GM12873 (cell line): ENCODE measurements around the gene GRM7.

Experiments
- TF ChIP-seq, protein P1 (sequence below): IDR thresholded peaks from 2 replicates; pipeline ENCODE4 v1.5.1; 2012; ENCODE audit warnings: low read depth, mild to moderate bottlenecking, moderate library complexity, low read length, control low read depth; ENCODE audit not compliant: insufficient read depth; ENCODE audit errors: missing control alignments

Gene GRM7

DNA sequence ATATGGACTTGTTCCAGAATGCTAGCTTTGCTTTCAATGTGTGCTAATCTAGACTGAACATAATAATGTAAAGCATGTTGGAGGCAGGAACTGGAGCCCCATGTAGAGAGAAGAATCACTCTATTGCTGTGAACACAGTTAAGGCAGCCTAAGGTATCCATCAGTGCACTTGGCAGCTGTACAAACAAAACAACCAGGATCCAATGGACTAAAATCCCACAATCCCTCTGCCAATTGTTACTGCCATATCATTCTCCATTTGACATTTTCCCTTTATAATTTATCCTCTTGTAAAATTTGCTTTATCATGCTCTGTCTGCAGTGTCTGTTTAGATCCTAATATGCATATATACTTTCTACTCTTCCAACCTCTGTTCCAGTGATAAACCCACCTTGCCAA, 883.9 kb downstream of the GRM7 start:
- TF ChIP-seq, protein P1, sequence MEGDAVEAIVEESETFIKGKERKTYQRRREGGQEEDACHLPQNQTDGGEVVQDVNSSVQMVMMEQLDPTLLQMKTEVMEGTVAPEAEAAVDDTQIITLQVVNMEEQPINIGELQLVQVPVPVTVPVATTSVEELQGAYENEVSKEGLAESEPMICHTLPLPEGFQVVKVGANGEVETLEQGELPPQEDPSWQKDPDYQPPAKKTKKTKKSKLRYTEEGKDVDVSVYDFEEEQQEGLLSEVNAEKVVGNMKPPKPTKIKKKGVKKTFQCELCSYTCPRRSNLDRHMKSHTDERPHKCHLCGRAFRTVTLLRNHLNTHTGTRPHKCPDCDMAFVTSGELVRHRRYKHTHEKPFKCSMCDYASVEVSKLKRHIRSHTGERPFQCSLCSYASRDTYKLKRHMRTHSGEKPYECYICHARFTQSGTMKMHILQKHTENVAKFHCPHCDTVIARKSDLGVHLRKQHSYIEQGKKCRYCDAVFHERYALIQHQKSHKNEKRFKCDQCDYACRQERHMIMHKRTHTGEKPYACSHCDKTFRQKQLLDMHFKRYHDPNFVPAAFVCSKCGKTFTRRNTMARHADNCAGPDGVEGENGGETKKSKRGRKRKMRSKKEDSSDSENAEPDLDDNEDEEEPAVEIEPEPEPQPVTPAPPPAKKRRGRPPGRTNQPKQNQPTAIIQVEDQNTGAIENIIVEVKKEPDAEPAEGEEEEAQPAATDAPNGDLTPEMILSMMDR = no peak

DNA sequence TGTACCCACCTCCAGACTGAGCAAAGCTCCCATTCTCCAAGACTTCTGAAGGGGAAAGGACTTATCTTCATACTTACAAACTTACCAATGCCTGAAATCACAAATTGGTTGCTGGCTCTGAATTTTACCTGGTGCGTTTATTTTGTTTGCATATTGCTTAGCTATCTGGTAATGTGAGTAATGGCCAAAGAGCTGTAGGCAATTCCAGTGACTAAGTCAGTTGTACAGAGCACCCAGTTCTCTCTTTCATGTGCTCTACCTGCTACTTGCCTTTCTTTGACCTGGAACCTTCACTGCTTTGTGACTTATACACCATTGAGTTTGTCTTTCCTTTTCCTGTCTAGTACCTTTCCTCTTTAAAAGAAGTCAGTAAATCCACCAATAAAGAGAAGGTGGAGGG, 884.8 kb downstream of the GRM7 start:
- TF ChIP-seq, protein P1 = no peak

DNA sequence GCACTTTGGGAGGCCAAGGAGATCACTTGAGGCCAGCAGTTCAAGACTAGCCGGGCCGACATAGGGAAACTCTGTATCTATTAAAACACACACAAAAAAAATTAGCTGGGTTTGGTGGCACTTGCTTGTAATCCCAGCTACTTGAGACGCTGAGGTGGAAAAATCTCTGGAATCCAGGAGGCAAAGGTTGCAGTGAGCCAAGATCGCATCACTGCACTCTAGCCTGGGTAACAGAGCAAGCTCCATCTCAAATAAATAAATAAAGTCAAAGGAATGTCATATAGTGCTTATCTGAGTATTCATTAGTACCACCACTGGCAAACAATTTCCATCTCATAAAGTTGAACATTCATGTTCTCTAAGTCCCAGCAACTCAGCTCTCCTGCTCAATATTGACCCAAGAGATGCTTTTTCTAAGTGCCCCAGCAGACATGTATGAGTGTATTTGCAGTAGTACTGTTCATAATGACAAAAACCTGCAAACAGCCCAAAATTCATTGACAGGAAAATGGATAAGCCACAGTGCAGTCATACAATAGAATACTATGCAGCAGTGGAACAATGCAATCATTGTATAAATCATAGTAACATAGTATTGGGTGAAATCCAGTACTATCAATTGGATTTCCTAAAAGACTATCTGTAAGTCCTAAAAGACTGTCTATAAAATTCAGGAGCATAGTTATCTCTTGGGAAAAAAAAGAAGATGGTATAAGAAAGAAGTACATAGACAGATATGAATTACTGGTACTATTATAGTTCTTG, 889.2 kb downstream of the GRM7 start:
- TF ChIP-seq, protein P1 = no peak

DNA sequence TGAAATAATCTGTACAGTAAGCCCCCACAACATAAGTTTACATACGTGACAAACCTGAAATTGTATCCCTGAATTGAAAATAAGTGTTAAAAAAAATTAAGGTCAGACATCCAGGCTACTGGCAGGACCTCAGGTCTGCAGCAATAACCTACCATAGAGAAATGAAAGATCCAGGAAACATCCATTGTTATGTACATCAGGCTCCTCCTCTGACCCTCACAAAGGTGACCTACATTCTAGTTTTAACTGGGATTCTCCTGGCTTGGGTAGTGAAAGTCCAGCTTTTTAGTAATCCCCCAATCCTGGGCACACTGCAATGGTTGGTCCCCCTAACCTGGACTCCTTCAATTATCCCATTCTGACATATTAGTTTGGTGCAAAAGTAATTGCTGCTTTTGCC, 891.1 kb downstream of the GRM7 start:
- TF ChIP-seq, protein P1 = no peak

DNA sequence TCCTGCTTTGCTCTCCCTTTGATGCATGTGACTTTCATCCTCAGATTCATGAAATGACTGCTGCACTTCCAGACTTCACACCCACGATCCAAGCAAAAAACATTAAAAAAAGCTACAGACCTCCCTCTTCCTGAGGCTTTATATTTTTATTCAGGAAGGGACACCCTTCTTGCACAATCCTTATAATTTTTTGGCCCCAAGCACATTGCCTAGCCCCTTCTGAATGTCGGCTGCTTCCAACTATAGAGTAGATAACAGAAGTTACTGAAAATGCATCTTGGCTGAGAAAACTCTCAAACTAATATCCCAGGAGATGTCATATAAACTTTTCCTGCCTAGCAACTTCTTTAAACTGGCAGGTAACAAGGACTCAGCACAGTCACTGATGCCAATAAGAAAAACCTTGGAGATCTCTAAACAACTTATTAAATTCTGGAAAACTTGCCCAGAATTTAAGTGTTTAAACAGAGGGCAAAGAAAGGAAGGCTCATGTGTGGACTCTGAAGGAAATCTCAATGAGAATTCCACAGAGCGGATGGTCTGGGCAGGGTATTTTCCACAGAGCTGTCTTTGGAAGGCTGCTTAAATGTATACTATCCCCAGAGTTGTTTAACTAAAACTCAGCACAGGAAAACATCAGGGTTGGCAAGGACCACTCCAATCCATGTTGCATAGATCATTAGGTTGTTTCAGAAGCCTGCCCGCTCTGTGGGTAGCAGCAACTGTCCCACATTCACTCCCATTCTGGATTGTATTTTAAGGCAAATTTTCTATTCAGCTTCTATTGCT, 893.9 kb downstream of the GRM7 start:
- TF ChIP-seq, protein P1 = no peak

DNA sequence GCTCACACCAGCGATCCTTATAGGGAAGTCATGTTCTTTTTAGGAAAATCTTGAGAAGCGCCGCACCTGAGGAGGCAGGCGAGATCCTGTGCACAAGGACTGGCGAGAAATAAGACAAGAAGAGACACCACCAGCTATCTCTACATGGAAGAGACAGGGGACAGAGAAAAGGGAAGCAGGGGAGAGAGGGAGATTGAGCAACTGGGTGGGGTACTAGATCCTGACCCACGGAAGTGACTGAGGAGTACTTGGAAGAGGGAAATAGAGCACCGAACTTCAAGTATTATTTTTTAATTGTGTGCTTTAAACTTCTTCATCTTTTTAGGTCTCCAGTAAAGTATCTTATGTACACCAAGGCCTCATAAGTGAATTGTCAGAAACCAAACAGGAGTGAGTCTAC, 898.7 kb downstream of the GRM7 start:
- TF ChIP-seq, protein P1 = no peak

DNA sequence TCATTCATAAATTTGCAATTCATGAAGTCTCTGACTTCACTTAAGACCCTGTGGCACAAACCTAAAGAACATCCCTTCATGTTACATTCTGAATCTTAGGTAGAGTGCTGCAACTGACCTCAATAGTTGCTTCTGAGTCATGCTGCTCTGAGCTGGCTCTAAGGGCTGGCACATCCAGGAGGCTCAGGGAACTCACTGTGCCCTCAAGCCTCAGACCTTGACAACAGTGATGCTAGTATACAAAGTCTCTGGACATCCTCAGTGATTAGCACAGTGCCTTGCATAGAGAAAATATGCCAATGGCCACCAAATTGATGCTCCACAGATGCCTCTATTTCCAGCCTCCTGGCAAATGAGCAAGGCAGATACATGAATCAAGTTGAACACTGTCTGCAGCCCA, 899.8 kb downstream of the GRM7 start:
- TF ChIP-seq, protein P1 = no peak
